Body of pancreas (tissue), 4 donors: Measurements from ENCODE around the gene TCF7L1.

Source experiments
- CTCF ChIP-seq, 7 experiments: fragments of 450-650 bp in 4 of 7; fragments of 200-600 bp in 3 of 7; sonication (generic) in 3 of 7; IDR thresholded peaks; one replicate each; pipeline ENCODE4 v1.5.1; 2016 to 2019; ENCODE audit warnings: antibody characterized with exemption in 7 of 7
- POLR2A ChIP-seq, 3 donors: fragments of 450-650 bp; IDR thresholded peaks; one replicate each; pipeline ENCODE4 v1.6.1; 2016; ENCODE audit warnings: antibody characterized with exemption in 3 of 3, mild to moderate bottlenecking in 2 of 3

GRCh38 chr2:85156153-85156552 is 23.0 kb downstream of the TCF7L1 start:
- TF ChIP-seq CTCF (IDR thresholded peaks at IDR 0.05) = no peak
- TF ChIP-seq POLR2A (IDR thresholded peaks at IDR 0.05) = no peak
